ENCODE measurements around the gene TBC1D17. TPM values are rescaled to one million over a fixed set of nuclear protein-coding genes. Genes with fewer than 3 reads are reported as not detected.

TBC1D17 gene
- total RNA-seq, 1 experiment from 2014 or later, result 62.3 TPM

GRCh38 chr19:49830766-49831165 lies 46.7 kb upstream of the TBC1D17 start:
- CTCF ChIA-PET, result no interaction called here
- H4K20me1 ChIP-seq (ENCODE audit: insufficient read depth), result peaks cover 34% of the 10 kb centered on the region
- intact Hi-C loops (cut with micrococcal nuclease; ENCODE audit: unreplicated experiment), result no loop called here
- TF ChIP-seq CTCF (conservative IDR thresholded peaks at IDR 0.05) (no peak), EZH2 (IDR thresholded peaks at IDR 0.05; ENCODE audit: low read depth) (no peak)
- H3K4me2 ChIP-seq, result no peak overlapping the region
- H3K36me3 ChIP-seq (ENCODE audit: low read depth), result 0 out of 2 replicates have a peak, but pooled peaks cover 5% of the 10 kb centered on the region
- no peaks in the 10 kb centered on the region for H3K9me2 ChIP-seq (ENCODE audit: insufficient read depth)
- no peak overlapping the region for H3K27ac ChIP-seq
- no peak overlapping the region for H2AFZ ChIP-seq
- peaks cover 2% of the 10 kb centered on the region; the same call in 1 of the 2 replicates for H3K79me2 ChIP-seq (ENCODE audit: low read depth)
- no peaks in the 10 kb centered on the region for H3K27me3 ChIP-seq (ENCODE audit: insufficient read depth, low read depth)
- no peak overlapping the region for H3K4me3 ChIP-seq
- DNase-seq, result no peak
- POLR2A ChIA-PET (ENCODE audit: unreplicated experiment), result no interaction called here
- no TSS peak for BruUV-seq (replicated peaks)
- H3K9me3 ChIP-seq (ENCODE audit: insufficient read depth, low read depth), result no peaks in the 10 kb centered on the region
- no peaks in the 10 kb centered on the region for H3K4me1 ChIP-seq (replicated peaks; ENCODE audit: insufficient read depth)
- H3F3A ChIP-seq (ENCODE audit: insufficient read depth, low read depth), result no peaks in the 10 kb centered on the region

GRCh38 chr19:49831592-49831991 lies 45.9 kb upstream of the TBC1D17 start:
- Histone ChIP-seq H3K4me2 (no peak overlapping the region), H3K4me3 (no peak overlapping the region), H4K20me1 (ENCODE audit: insufficient read depth) (peaks cover 26% of the 10 kb centered on the region), H3K27me3 (ENCODE audit: insufficient read depth, low read depth) (no peaks in the 10 kb centered on the region), H3K36me3 (ENCODE audit: low read depth) (0 out of 2 replicates have a peak, but pooled peaks cover 5% of the 10 kb centered on the region), H3K79me2 (ENCODE audit: low read depth) (no peaks in the 10 kb centered on the region), H3F3A (ENCODE audit: insufficient read depth, low read depth) (no peaks in the 10 kb centered on the region), H3K9me2 (ENCODE audit: insufficient read depth) (no peaks in the 10 kb centered on the region), H3K4me1 (replicated peaks; ENCODE audit: insufficient read depth) (no peaks in the 10 kb centered on the region), H3K27ac (no peak overlapping the region), H2AFZ (no peak overlapping the region), H3K9me3 (ENCODE audit: insufficient read depth, low read depth) (no peaks in the 10 kb centered on the region)
- no TSS peak for BruUV-seq (replicated peaks)
- intact Hi-C loops (cut with micrococcal nuclease; ENCODE audit: unreplicated experiment), result no loop called here
- CTCF ChIA-PET, result no interaction called here
- DNase-seq, result no peak
- TF ChIP-seq CTCF (conservative IDR thresholded peaks at IDR 0.05) (no peak), EZH2 (IDR thresholded peaks at IDR 0.05; ENCODE audit: low read depth) (no peak)
- POLR2A ChIA-PET (ENCODE audit: unreplicated experiment), result no interaction called here

GRCh38 chr19:49832556-49832955 lies 44.9 kb upstream of the TBC1D17 start:
- no peak overlapping the region for H3K4me3 ChIP-seq
- H3K27ac ChIP-seq, result no peak overlapping the region
- no peak overlapping the region for H2AFZ ChIP-seq
- H3K4me1 ChIP-seq (replicated peaks; ENCODE audit: insufficient read depth), result no peaks in the 10 kb centered on the region
- 0 out of 2 replicates have a peak, but pooled peaks cover 5% of the 10 kb centered on the region for H3K36me3 ChIP-seq (ENCODE audit: low read depth)
- TF ChIP-seq EZH2 (IDR thresholded peaks at IDR 0.05; ENCODE audit: low read depth), result no peak
- no peak for TF ChIP-seq CTCF (conservative IDR thresholded peaks at IDR 0.05)
- H3K27me3 ChIP-seq (ENCODE audit: insufficient read depth, low read depth), result no peaks in the 10 kb centered on the region
- intact Hi-C loops (cut with micrococcal nuclease; ENCODE audit: unreplicated experiment), result no loop called here
- no peak overlapping the region for H3K4me2 ChIP-seq
- ChIA-PET POLR2A (ENCODE audit: unreplicated experiment) (interaction anchor here (0.6 kb wide), 1 partner anchor 96 kb away, joined by 9 read pairs; no protein-coding TSS in a partner anchor), CTCF (no interaction called here)
- no TSS peak for BruUV-seq (replicated peaks)
- no peaks in the 10 kb centered on the region for H3K9me3 ChIP-seq (ENCODE audit: insufficient read depth, low read depth)
- H4K20me1 ChIP-seq (ENCODE audit: insufficient read depth), result peaks cover 23% of the 10 kb centered on the region
- no peaks in the 10 kb centered on the region for H3K79me2 ChIP-seq (ENCODE audit: low read depth)
- no peaks in the 10 kb centered on the region for H3K9me2 ChIP-seq (ENCODE audit: insufficient read depth)
- H3F3A ChIP-seq (ENCODE audit: insufficient read depth, low read depth), result no peaks in the 10 kb centered on the region
- DNase-seq, result no peak
